Suprapubic skin (tissue), 4 donors: ENCODE data around the gene OR52N4. TPM values are rescaled to one million over a fixed set of nuclear protein-coding genes. Genes with fewer than 3 reads are reported as not detected.

ENCODE experiments used
- DNase-seq, 2 donors: peaks; one replicate each; pipeline ENCODE4 v3.0.0-alpha.2; 2019; ENCODE audit warnings: low spot score in 2 of 2
- H3K27ac ChIP-seq: fragments of 200-600 bp; sonication (generic); one replicate; pipeline ENCODE4 v1.5.1; 2019
- H3K27me3 ChIP-seq: fragments of 200-600 bp; sonication (generic); one replicate; pipeline ENCODE4 v1.5.1; 2019
- H3K36me3 ChIP-seq: fragments of 200-600 bp; sonication (generic); one replicate; pipeline ENCODE4 v1.5.1; 2019
- H3K4me1 ChIP-seq: fragments of 200-600 bp; sonication (generic); one replicate; pipeline ENCODE4 v1.5.1; 2019
- H3K4me3 ChIP-seq: fragments of 200-600 bp; sonication (generic); one replicate; pipeline ENCODE4 v1.5.1; 2019; ENCODE audit warnings: mild to moderate bottlenecking
- H3K9me3 ChIP-seq: fragments of 200-600 bp; sonication (generic); one replicate; pipeline ENCODE4 v1.5.1; 2019
- EP300 ChIP-seq: sonication (generic); formaldehyde crosslinking; IDR thresholded peaks from one replicate; pipeline ENCODE4 v1.6.1; 2017; ENCODE audit warnings: antibody characterized with exemption
- POLR2A ChIP-seq, 2 donors: fragments of 450-650 bp; IDR thresholded peaks; one replicate each; pipeline ENCODE4 v1.6.1; 2017; ENCODE audit warnings: antibody characterized with exemption in 2 of 2, mild to moderate bottlenecking in 2 of 2, moderate library complexity in 2 of 2
- POLR2AphosphoS5 ChIP-seq, 3 donors: sonication (generic); formaldehyde crosslinking; IDR thresholded peaks; one replicate each; pipeline ENCODE4 v1.6.1; 2017; ENCODE audit warnings: antibody characterized with exemption in 3 of 3
- WGBS: methylation state at CpG from one replicate; pipeline ENCODE4 v1.1.5; 2018; 5-methylcytosine and 5-hydroxymethylcytosine counted together
- total RNA-seq, 4 donors: library from RNA; depleted of rRNA; stranded (reverse); fragments of >200 nt; gene quantifications; one replicate each; pipeline ENCODE4 v1.1.0, GENCODE V29; 2016
- TF ChIP-seq, protein P1 (sequence below), 2 donors: fragments of 200-600 bp in 1 of 2; fragments of 450-650 bp in 1 of 2; sonication (generic) in 1 of 2; IDR thresholded peaks; one replicate each; pipeline ENCODE4 v1.5.1; 2016 to 2019; ENCODE audit warnings: antibody characterized with exemption in 2 of 2, mild to moderate bottlenecking in 1 of 2, moderate library complexity in 1 of 2

OR52N4 gene
- total RNA-seq, 4 donors from 2014 or later: not detected

DNA sequence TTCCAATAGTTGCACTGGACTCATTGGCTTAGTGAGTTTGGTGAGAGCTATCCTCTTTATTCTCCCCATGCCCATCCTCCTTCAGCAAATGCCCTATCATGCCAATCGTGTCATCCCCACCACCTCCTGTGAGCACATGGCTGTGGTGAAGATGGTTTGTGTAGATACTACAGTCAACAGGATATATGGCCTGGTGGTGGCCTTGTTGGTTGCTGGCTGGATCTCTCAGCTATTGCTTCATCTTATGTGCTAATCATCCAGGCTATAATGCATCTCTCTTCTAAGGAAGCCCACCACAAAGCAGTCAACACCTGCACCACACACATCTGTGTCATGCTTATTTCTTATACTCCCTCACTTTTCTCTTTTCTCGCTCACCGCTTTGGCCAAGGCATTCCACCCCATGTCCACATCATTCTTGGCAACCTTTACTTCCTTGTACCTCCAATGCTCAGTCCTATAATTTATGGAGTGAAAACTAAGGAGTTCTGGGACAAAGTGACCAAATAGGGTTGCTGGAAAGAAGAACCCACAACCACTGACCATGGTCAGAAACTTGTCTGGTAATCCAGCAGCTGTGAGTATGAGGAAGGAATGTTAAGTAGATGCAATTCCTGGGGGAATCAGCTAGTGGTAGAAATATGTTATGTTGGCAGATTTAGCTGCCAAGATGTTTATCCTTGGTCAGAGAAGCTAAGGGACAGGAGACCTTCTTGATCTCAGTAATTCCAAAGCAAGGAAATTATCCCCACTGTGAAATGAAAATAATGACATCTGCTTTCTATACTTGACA is 34.1 kb upstream of the OR52N4 start:
- WGBS: 88% methylated on average over 3 of the region's 3 CpGs
- H3K9me3 ChIP-seq: no peaks in the 10 kb centered on the region
- TF ChIP-seq, protein P1, sequence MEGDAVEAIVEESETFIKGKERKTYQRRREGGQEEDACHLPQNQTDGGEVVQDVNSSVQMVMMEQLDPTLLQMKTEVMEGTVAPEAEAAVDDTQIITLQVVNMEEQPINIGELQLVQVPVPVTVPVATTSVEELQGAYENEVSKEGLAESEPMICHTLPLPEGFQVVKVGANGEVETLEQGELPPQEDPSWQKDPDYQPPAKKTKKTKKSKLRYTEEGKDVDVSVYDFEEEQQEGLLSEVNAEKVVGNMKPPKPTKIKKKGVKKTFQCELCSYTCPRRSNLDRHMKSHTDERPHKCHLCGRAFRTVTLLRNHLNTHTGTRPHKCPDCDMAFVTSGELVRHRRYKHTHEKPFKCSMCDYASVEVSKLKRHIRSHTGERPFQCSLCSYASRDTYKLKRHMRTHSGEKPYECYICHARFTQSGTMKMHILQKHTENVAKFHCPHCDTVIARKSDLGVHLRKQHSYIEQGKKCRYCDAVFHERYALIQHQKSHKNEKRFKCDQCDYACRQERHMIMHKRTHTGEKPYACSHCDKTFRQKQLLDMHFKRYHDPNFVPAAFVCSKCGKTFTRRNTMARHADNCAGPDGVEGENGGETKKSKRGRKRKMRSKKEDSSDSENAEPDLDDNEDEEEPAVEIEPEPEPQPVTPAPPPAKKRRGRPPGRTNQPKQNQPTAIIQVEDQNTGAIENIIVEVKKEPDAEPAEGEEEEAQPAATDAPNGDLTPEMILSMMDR (IDR thresholded peaks at IDR 0.05): no peak
- no peak for TF ChIP-seq EP300
- TF ChIP-seq POLR2A (IDR thresholded peaks at IDR 0.05): no peak
- TF ChIP-seq POLR2AphosphoS5 (IDR thresholded peaks at IDR 0.05): no peak

DNA sequence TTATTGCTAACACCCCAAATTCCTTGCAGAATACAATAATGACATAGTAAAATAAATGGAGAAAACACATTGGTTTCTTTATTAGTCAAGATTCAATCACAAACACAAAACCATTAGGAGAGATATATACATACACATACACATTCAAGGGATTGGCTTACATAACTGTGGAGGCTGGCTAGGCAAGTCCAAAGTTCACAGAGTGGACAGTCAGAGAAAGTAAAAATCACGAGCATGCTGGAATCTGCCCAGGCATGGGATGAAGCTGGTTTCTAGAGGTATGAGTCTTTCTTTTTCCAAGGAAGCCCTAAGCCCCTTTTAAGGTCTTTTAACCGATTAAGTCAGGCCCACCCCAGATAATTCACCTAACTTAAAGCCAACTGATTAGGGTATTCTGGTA is 31.4 kb upstream of the OR52N4 start:
- Histone ChIP-seq H3K27me3 (no peaks in the 10 kb centered on the region), H3K4me3 (no peak overlapping the region), H3K9me3 (no peaks in the 10 kb centered on the region), H3K36me3 (no peaks in the 10 kb centered on the region), H3K4me1 (no peaks in the 10 kb centered on the region), H3K27ac (no peak overlapping the region)
- 72% methylated on average over 2 of the region's 2 CpGs for WGBS
- DNase-seq: no peak
- TF ChIP-seq, protein P1 (IDR thresholded peaks at IDR 0.05): no peak
- TF ChIP-seq POLR2A (IDR thresholded peaks at IDR 0.05) (no peak), EP300 (no peak), POLR2AphosphoS5 (IDR thresholded peaks at IDR 0.05) (no peak)

More for the DNA sequence above, 34.1 kb upstream of the OR52N4 start:
- Histone ChIP-seq H3K4me3 (no peak overlapping the region), H3K4me1 (no peaks in the 10 kb centered on the region), H3K27me3 (no peaks in the 10 kb centered on the region), H3K36me3 (no peaks in the 10 kb centered on the region), H3K27ac (no peak overlapping the region)
- DNase-seq: no peak

DNA sequence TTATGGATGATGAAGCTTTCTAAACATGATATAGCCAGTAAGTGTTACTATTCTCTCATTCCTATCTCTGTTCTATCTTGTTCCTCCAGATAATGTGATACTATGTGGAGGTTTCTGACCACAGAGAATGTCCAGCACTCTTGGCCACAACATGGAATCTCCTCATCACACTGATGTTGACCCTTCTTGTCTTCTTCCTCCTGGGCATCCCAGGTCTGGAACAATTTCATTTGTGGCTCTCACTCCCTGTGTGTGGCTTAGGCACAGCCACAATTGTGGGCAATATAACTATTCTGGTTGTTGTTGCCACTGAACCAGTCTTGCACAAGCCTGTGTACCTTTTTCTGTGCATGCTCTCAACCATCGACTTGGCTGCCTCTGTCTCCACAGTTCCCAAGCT is 27.7 kb upstream of the OR52N4 start:
- no peaks in the 10 kb centered on the region for H3K9me3 ChIP-seq
- no peak for DNase-seq
- no peaks in the 10 kb centered on the region for H3K27me3 ChIP-seq
- no peak overlapping the region for H3K4me3 ChIP-seq
- TF ChIP-seq, protein P1 (IDR thresholded peaks at IDR 0.05): no peak
- TF ChIP-seq EP300 (no peak), POLR2AphosphoS5 (IDR thresholded peaks at IDR 0.05) (no peak), POLR2A (IDR thresholded peaks at IDR 0.05) (no peak)
- WGBS: 93% methylated on average over 1 of the region's 1 CpG
- no peaks in the 10 kb centered on the region for H3K4me1 ChIP-seq
- H3K36me3 ChIP-seq: no peaks in the 10 kb centered on the region
- no peak overlapping the region for H3K27ac ChIP-seq

DNA sequence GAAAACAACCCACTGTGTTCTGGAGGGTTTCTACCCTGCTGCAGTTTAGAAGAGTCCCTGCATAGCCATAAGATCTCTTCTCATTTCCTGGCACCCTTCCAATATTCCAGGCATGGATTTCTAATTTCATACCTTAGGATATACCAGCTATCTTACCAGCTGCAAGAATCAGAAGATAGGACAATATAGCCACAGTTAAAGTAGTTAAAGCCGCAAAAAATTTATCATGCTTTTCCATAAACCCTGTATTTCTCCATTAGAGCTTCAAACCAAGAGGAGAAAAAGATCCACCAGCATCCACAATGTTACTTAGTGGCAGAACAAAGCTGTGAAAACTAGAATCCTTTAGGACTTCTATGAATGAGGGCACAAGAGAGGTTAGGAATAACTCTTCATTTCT is 26.4 kb upstream of the OR52N4 start:
- DNase-seq: no peak
- no peaks in the 10 kb centered on the region for H3K36me3 ChIP-seq
- H3K9me3 ChIP-seq: no peaks in the 10 kb centered on the region
- 85% methylated on average over 1 of the region's 1 CpG for WGBS
- H3K27me3 ChIP-seq: no peaks in the 10 kb centered on the region
- TF ChIP-seq EP300: no peak
- TF ChIP-seq POLR2AphosphoS5 (IDR thresholded peaks at IDR 0.05): no peak
- TF ChIP-seq, protein P1 (IDR thresholded peaks at IDR 0.05): no peak
- TF ChIP-seq POLR2A (IDR thresholded peaks at IDR 0.05): no peak
- H3K4me3 ChIP-seq: no peak overlapping the region
- H3K27ac ChIP-seq: no peak overlapping the region
- no peaks in the 10 kb centered on the region for H3K4me1 ChIP-seq

DNA sequence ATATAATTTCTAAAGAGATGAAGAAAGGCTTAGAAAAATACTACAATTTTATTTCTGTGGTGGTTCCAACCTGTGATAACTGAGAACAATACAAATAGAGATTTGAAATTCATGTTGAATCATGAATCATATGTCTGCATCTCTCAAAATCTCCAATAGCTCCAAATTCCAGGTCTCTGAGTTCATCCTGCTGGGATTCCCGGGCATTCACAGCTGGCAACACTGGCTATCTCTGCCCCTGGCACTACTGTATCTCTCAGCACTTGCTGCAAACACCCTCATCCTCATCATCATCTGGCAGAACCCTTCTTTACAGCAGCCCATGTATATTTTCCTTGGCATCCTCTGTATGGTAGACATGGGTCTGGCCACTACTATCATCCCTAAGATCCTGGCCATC is 17.6 kb upstream of the OR52N4 start, which contains the start of gene OR56B1:
OR56B1 (plus strand) TSS at position 53 of the 400 bp plus-strand sequence; CDS start at position 122, 69 bp downstream.
- WGBS: 59% methylated on average over 1 of the region's 1 CpG
- H3K27me3 ChIP-seq: no peaks in the 10 kb centered on the region

More for the DNA sequence above, 17.6 kb upstream of the OR52N4 start, which contains the start of gene OR56B1:
- H3K4me3 ChIP-seq: no peak within 1 kb of the TSS
- H3K4me1 ChIP-seq: no peaks in the 10 kb centered on the region
- H3K27ac ChIP-seq: no peak within 1 kb of the TSS
- H3K36me3 ChIP-seq: no peaks in the 10 kb centered on the region
- H3K9me3 ChIP-seq: no peaks in the 10 kb centered on the region
- DNase-seq: no peak
- TF ChIP-seq POLR2A (IDR thresholded peaks at IDR 0.05): no peak
- no peak for TF ChIP-seq EP300
